ENCODE data around the gene CAMK2G. TPM values are rescaled to one million over a fixed set of nuclear protein-coding genes. Genes with fewer than 3 reads are reported as not detected.
A peak's percentile ranks its signal among the peaks of the same experiment; 100 is the strongest.

The CAMK2G gene
- polyA plus RNA-seq, 2 of the 4 experiments (the other 2 are of a cell fraction), result 22.6 to 25.5 TPM

GRCh38 chr10:73886661-73887293, 12.4 kb upstream of the CAMK2G start:
- no peak for FAIRE-seq
- H3K4me1 ChIP-seq, result peaks cover 58% of the 10 kb centered on the region
- WGBS (ENCODE audit: missing lambda C conversion rate), result 10% methylated on average over 4 of the region's 4 CpGs
- H3K4me3 ChIP-seq, result no peak overlapping the region
- no peak for DNase-seq (ENCODE audit: low read depth in 1 of 2, low spot score in 1 of 2)
- H3K9me3 ChIP-seq, result no peaks in the 10 kb centered on the region
- ChIA-PET POLR2A (interaction anchor here (0.8 to 7.9 kb wide), 13 partner anchors 12 to 290 kb away, joined by 3 to 98 read pairs (median 4); partner anchors contain the start of gene PLAU), CTCF (interaction anchor here (0.7 to 26.6 kb wide), 56 partner anchors 9 to 348 kb away, joined by 3 to 936 read pairs (median 5); partner anchors contain the start of genes CAMK2G, PLAU and VCL)
- peak overlapping the region; percentile 85 for H3K4me2 ChIP-seq
- ATAC-seq, result peak; percentile 54 to 62
- TF ChIP-seq FOSB (CRISPR knock-in tag; IDR thresholded peaks at IDR 0.05) (no peak), BCL3 (IDR thresholded peaks at IDR 0.05) (no peak), HMGXB4 (CRISPR knock-in tag; IDR thresholded peaks at IDR 0.05; ENCODE audit: borderline replicate concordance) (no peak), POLR2AphosphoS2 (conservative IDR thresholded peaks at IDR 0.05; ENCODE audit: low read length) (no peak), ZC3H11A (IDR thresholded peaks at IDR 0.05) (no peak), PBX3 (IDR thresholded peaks at IDR 0.05) (no peak), HES2 (IDR thresholded peaks at IDR 0.05) (no peak), NR3C1 (IDR thresholded peaks at IDR 0.05) (no peak)
- H3K27ac ChIP-seq, result peak overlapping the region; percentile 97 to 98

- 7% methylated on average over 5 of the region's 5 CpGs for WGBS (ENCODE audit: missing lambda C conversion rate)
- DNase-seq (ENCODE audit: low read depth in 1 of 2, low spot score in 1 of 2), result peak; percentile 84
- H3K4me3 ChIP-seq, result no peak overlapping the region
- H3K4me2 ChIP-seq, result peak overlapping the region; percentile 85
- TF ChIP-seq TFCP2L1 (CRISPR knock-in tag; IDR thresholded peaks at IDR 0.05) (no peak), TP53 (CRISPR knock-in tag; IDR thresholded peaks at IDR 0.05) (no peak), MAFK (IDR thresholded peaks at IDR 0.05; ENCODE audit: partially characterized antibody) (peak; percentile 63), RARB (CRISPR knock-in tag; IDR thresholded peaks at IDR 0.05) (no peak), SREBF2 (IDR thresholded peaks at IDR 0.05) (no peak), CBX8 (IDR thresholded peaks at IDR 0.05) (no peak), MAZ (IDR thresholded peaks at IDR 0.05; ENCODE audit: borderline replicate concordance, low read depth, low read length) (0 out of 2 replicates have a peak, but pooled peaks have one; percentile 48), ELK1 (IDR thresholded peaks at IDR 0.05; ENCODE audit: low read depth, low read length) (no peak), PHF8 (IDR thresholded peaks at IDR 0.05; ENCODE audit: borderline replicate concordance, low read depth) (no peak), CTCF (IDR thresholded peaks at IDR 0.05) (peak; percentile 93), HOXB5 (CRISPR knock-in tag; IDR thresholded peaks at IDR 0.05) (no peak), EHMT2 (IDR thresholded peaks at IDR 0.05; ENCODE audit: low read depth) (no peak), FOSL2 (IDR thresholded peaks at IDR 0.05) (no peak), FOSL2 (CRISPR knock-in tag; IDR thresholded peaks at IDR 0.05) (peak; percentile 46; the same call in 1 of the 2 replicates), FOXS1 (CRISPR knock-in tag; IDR thresholded peaks at IDR 0.05) (no peak), MYC (IDR thresholded peaks at IDR 0.05; ENCODE audit: borderline replicate concordance, low read length) (no peak), RAD21 (conservative IDR thresholded peaks at IDR 0.05 in 1 of 2, IDR thresholded peaks at IDR 0.05 in 1 of 2) (peak; percentile 99), HES2 (IDR thresholded peaks at IDR 0.05) (no peak), SMC3 (IDR thresholded peaks at IDR 0.05) (peak; percentile 98)
- CTCF ChIA-PET, result interaction anchor here (0.6 to 26.6 kb wide), 50 partner anchors 8 to 1189 kb away, joined by 3 to 936 read pairs (median 5); partner anchors contain the start of genes CAMK2G, PLAU and VCL
- no peaks in the 10 kb centered on the region for H3K9me3 ChIP-seq
- H3K27ac ChIP-seq, result peak overlapping the region; percentile 97 to 98
- no peak for FAIRE-seq
- peaks cover 51% of the 10 kb centered on the region for H3K4me1 ChIP-seq
- peak; percentile 77 to 86 for ATAC-seq
- POLR2A ChIA-PET, result interaction anchor here (0.6 to 7.9 kb wide), 9 partner anchors 11 to 291 kb away, joined by 3 to 98 read pairs (median 5); partner anchors contain the start of gene PLAU
Observed at GRCh38 chr10:73886085-73886529, 11.8 kb upstream of the CAMK2G start.
